GM21381 (cell line): ENCODE measurements around the gene LRRC9.
"Not testable (repeated sequence)": the region's sequence is repeated elsewhere in the genome, so short reads cannot be mapped to it uniquely, and the experiment has no call there.

ENCODE experiments used
- ATAC-seq: cut with Tn5 transposase; IDR thresholded peaks from one replicate; pipeline ENCODE4 v1.9.1; 2021; ENCODE audit warnings: mild to moderate bottlenecking, moderate library complexity; ENCODE audit not compliant: unreplicated experiment

LRRC9 gene

DNA sequence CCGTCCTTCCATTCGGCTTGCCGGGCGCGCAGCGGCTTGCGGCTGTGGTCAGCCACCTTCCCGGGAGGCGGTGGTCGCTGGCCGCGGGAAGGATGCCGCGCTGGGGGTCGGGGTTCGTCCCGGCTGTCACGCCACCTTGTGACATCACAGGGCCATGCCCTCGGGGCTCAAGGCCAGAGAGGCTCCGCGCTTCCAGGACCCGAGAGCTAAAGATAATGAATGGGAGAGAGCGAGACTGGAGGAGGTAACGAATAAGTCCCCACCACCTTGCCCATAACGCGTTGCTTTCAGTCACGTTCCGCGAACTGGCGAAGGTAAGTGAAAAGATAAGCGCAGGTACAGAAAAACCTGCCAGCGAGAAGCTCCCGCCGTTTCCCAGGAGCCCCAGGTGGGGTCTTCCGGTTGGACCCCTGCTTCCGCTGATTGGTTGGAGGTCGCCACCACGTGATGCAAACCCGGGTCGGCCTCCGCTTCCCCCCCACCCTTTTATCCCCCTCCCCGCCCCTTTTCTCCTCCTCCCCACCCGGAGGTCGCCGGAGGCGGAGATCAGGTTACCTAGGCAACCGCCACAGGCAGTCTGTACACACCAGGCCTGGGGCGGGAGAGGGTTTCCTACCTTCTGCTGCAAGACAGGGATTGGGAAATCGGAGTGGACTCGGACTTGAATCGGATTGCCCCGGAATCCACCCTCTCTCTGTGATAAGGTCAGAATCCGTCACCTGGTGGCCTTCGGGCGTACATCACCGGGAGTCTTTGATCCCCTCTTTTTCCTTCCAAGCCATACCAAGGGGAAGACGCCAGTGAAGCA lies at the start of gene LRRC9:
TSS of gene LRRC9 (plus strand) at position 575 of the 808 bp plus-strand sequence.
- ATAC-seq = no peak

DNA sequence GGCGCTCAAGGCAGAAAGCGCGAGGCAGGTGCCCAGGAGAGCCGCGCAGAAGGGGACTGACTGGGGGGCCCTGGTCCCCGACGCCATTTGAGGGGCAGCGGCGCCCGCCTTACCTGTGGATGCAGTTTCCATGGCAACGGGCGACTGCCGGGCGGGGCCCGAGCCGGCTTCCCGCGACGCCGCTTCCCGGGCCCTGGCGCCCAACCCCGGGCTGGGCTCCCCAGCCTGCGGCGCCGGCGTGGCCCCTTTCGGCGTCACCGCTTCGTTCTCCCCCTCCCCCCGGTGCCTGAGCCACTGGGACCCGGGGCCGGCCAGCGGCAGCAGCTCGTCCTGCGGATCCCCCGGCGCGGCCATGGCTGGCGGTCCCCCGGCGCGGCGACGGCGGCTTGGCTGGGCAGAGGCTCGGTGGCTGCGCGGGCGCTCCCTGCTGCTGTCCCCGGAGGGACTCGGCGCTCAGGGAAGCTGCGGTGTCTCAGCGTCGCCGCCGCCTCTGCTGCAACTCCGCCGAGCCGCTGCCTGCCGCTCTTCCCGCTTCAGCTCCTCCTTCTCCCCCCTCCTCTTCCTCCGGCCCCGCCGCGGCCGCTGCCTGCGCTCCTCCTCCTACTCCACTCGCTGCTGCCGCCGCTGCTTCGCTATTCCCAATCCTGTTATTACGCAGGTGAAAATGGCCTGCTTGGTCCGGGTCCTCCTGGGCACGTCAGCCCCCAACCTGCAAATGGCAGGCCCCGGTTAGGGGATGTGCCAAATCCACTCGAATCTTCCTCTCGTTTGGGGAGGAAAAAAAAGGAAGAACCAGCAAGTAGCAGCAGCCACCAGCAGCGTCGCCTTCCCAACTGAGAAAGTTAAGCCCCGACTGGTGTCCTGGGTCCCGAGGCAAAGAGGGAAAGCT lies 49.4 kb upstream of the LRRC9 start, which contains the start of gene RTN1:
TSS of gene RTN1 (minus strand) at position 500 of the 889 bp plus-strand sequence. CDS start at position 354, 146 bp downstream.
- ATAC-seq = peak; percentile 63

DNA sequence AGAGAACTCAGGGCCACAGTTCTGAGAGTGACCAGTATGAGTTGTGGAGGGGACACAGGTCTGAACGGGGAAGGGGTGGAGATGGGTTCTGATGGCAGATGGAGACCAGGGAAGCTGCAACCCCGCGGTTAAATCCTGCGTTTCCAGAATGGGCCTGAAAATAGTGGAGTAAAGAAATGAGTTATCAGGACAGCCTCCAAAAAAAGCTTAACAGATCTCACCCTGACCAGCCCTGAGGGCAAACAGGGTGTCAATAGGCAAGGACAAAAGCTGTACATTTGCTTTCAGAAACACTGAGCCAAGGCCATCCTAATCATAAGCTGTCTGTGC lies 48.8 kb upstream of the LRRC9 start:
- no peak for ATAC-seq

DNA sequence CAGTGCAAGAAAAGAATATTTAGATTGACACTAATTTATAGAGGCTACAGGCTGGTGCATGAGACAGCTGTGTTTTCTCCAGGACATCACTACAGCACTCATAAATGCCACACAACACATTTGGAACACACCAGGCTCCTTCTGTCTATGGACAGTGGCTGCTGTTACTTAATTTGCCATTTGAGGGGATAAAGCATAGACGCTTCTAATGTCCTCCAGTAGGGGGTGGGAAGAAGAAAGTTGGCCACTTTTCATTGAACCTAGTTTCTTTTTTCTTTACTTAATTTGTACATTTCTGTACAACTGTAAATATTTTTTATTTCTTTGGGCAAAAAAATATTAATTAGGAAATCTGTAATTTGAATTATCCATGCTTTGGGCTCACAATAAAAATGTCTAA lies 37.0 kb upstream of the LRRC9 start:
- no peak for ATAC-seq

DNA sequence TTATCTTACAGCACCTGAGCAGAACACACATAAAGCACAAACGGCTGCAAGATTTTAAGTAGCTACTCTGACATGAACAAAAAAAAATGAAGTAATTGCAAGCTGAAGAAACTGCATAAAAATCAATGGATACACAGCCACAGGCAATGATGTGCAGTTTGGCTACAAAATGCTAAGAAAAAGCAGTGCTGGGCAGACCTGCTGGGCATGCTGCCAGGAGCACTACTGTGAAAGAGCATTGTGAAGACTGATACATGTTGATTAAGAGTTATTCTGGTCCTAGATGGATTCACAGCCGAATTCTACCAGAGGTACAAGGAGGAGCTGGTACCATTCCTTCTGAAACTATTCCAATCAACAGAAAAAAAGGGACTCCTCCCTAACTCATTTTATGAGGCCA lies 29.3 kb upstream of the LRRC9 start:
- no peak for ATAC-seq

DNA sequence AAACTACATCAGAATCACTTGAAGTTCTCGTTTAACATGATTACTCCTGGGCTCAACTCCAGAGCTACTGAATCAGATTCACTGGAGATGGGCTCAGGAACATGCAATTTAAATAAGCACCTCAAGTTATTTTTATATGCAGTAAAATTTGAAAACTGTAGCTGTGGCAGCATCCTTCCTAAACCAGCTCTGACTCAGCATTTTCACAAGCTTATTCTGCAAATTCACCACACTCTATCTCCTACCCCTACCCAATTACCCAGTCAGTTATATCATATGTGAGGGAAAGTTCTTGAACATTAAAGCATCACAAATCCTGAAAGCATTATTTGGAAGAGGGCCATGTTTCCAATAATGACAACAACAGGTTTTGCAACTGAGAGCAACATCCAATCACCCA lies 24.2 kb upstream of the LRRC9 start:
- no peak for ATAC-seq

DNA sequence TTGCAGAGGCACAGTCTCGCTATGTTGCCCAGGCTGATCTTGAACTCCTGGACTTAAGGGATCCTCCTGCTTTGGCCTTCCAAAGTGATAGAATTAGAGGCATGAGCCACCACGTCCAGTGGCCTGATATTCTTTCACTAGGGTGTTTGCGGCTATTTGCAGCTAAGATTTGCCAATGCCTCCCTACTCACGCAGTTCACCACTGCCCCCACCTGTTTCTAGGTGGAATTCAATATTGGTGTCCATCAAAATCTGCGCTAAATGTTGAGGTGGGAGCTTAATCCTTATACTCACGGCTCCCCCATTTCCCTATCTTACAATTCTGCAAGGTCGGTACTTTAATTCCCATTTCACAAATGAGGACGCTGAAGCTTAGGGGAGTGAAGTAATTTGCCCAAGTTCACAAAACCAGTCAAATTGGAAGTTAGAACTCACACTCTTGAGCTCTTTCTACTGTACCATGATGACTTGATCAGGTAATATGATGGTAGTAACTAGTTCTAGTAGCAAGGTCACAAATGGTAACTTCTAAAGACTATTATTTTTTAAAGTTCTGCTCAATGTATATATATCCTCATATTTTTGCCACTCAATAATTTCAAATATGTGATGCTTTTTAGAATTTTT lies 22.1 kb upstream of the LRRC9 start:
- no peak for ATAC-seq

DNA sequence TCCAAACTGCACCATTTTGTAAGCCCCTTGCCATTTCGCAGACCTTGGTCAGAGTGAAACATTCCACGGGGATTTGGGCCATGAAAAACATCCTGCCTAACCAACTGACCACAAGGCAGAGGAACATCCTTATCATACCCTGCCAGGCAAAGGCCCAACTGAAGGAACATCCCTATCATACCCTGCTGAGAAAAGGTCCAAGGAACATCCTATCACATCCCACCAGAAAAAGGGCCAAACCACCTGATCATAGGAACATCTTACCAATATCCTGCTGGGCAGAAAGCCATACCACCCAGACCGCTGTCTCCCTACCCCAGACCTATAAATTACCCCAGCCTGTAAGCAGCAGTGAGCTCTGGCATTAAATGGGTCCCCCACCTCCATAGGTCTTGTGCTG lies 19.4 kb upstream of the LRRC9 start:
- ATAC-seq = no peak

DNA sequence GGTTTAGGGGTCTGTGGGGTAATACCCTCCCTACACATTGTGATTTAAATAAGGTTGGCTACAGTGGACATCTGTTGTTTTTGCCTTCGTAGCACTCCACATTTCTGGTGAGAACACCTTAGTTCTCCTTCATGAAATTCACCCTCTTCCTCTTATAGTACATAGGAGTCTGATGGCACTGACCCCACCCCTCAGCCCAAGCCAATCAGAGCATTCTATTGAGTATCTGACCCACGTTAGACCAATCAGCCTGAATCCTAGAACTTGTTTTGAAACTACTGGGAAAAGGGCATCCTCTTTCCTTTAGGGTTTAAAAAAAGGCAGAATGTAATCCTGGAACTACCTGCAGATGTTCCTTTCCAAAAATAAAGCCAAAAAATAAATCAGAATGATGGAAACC lies 15.8 kb upstream of the LRRC9 start:
- no peak for ATAC-seq

DNA sequence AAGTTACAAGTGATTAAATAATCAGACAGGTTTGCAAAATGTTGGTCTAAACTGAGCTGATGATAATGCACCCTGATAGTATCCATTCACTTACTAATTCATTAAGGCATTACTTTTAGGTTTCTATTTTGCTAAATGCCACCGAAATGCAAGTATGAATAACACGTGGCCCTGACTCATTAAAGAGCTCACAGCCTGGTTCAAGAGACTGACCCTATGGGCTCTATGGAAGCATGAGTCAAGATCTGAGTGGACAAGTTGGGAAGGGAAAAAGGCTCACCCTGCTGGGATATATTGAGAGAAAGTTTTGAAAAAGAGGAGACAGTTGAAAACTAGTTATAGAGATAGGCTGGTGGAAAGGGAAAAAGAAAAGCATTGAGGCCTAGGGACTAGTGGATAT lies 14.8 kb upstream of the LRRC9 start:
- no peak for ATAC-seq

DNA sequence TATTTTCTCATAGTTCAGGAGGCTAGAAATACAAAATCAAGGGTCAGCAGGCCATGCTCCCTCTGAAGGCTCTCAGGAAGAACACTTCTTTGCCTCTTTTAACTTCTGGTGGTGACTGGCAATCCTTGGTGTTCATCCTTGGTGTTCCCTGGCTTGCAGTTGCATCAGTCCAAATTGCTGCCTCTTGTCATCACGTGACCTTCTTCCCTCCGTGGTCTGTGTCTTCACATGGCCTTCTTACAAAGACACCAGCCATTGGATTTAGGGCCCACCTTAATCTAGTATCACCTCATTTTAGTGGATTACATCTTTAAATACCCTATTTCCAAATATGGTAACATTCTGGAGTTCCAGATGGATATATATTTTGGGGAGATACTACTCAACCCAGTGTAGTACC lies 7.5 kb upstream of the LRRC9 start:
- no peak for ATAC-seq

DNA sequence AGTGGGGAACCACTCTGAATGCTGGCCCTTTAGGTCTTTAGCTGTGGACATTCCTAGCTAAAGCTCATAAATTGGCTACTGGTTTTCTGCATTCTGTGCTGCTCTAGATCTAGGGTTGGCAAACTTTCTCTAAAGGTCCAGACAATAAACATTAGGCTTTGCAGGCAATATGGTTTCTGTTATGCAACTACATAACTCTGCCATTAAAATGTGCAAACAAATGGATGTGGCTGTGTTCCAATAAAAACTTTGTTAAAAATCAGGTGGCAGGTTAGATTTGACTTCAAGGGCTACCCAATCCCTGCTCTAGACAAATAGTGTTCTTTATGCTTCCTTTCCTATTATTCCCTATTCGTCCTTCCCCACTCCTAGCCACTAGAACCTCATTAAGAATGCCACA lies 6.8 kb upstream of the LRRC9 start:
- no peak for ATAC-seq

DNA sequence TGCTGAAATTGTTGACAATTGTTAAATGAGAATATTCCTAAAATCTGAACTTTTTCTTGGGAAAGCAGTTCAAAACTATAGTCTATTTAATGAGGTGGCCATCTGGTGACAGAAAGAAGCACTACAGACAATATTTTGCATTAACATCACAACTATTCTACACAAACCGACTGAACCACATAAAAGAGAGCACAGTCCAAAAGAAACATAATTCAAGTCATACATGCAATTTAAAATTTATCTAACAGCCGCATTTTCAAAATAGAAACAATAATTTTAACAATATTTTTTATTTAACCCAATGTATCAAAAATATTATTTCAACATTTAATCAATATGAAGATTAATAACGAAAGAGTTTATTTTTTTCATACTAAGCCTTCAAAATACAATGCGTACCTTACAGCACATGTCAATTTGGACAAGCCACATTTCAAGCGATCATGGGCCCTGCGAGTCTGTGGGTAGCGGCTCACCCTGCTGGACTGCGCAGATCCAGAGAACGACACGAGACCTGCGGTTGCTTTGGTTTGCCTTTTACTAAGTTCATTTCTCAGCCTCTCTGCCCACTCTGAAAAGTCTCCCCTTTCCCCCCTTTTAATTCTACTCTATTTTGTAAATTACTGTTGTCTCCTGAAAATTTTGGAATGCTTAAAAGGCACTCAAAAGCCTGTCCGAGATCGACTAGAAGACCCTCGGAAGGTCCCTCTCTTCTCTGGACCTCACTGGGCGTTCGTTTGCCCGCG lies 947 bp upstream of the LRRC9 start:
- ATAC-seq = no peak

DNA sequence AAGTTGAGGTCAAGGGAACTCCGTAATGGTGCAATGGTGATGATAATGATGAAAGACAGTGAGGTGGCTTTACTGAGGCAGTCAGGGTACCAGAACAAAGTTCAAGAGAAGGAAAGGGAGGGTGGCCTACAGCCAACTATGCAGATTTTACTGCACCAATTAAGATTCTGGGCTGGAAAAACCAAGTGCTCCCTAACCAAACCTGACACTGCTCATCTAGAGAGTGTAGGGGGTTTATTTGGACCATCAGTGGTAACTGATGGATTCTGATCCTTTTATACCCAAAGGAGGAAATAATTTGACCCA lies 387 bp downstream of the LRRC9 start:
- ATAC-seq = no peak

DNA sequence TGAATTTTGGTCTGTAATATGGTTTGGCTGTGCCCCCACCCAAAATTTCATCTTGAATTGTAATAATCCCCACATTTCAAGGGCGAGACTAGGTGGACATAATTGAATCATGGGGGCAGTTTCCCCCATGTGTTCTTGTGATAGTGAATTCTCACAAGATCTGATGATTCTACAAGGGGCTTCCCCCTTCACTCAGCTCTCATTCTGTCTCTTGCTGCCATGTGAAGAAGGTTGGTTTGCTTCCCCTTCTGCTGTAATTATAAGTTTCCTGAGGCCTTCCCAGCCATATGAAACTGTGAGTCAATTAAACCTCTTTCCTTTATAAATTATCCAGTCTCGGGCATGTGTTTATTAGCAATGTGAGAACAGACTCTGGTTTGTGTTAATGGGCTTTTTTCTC lies 5.9 kb downstream of the LRRC9 start:
- no peak for ATAC-seq

DNA sequence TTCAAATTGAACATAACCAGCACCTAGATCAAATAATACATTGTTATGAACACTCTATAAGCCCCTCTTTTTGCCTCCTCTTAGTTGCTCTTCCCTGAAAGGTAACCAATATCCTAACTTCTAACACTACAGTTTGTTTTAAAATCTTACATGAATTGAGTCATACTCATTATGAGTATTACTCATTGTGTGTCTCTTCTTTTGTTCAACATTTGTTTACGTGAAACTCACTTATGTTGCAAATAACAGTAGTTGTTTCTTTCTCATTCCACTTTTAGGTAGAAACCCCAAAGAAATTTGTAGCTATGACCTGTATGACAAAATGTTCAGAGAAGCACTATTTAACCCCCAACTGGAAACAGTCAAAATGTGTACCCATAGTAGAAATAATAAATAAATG lies 6.6 kb downstream of the LRRC9 start:
- ATAC-seq = no peak

DNA sequence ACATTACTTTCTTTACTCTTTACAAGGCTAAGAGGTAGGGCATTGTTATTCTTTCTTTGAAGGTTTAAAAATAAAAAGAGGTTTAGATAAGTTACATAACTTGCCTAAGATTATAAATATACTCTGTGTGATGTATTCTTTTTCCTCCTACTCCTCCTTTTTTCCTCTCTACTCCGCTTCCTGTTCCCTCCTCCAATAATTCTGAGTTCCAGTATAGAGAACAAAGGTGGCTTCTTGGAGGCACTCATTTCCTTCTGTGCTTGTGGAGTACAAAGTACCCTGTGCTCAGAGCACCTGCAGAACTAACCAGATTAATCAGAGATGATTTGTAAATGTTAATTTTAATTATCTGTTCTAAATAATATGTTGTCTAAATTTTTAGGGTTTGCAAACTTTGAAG lies 11.3 kb downstream of the LRRC9 start:
- no peak for ATAC-seq

DNA sequence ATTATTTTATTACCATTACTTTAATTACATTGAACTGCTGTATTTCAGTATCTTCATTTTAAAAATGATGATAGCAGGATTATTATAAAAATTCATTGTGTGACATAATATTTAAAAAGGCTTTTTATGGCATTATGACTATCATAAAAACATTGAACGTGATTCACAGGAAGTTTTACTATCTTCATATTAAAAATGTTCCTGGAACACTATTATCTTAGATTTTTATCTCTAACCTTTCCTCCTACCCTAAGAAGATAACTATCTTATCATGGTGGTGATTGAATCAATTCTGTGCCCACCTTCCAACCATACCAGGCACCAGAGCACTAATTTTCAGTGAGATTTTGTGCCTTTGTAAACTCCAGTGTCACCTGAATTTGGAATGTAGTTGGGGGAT lies 16.2 kb downstream of the LRRC9 start:
- ATAC-seq = no peak

DNA sequence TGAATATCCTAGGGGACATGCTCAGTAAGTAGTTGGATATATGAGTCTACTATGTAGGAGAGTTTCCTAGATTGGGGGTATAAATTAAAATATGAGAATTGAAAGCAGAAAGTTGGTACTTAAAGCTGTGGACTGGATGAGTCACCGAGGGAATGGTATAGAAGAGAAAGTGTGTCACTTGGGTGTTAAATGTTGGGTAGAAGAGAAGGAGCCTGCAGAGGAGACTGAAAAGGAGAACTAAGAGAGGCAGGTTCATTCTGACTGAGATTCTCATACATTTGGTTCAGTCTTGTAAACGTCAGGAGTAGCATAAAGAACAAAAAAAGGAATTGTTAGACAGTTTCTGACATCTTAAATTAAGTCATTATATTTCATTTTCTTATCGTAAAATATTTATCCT lies 19.9 kb downstream of the LRRC9 start:
- ATAC-seq = peak; percentile 78

DNA sequence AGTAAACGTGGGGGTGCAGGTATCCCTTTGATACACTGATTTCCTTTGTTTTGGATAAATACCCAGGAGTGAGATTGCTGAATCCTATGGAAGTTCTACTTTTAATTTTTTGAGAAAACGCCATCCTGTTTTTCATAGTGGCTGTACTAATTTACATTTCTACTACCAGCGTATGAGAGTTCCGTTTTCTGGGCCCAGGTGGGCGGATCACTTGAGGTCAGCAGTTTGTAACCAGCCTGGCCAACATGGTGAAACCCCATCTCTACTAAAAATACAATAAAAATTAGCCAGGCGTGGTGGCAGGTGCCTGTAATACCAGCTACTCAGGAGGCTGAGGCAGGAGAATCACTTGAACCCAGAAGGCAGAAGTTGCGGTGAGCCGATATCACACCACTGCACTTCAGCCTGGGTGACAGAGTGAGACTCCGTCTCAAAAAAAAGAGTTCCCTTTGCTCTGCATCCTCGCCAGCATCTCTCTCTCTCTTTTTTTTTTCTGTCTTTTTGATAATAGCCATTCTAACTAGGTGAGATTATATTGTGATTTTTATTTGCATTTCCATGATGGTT lies 22.4 kb downstream of the LRRC9 start:
- not testable (repeated sequence) for ATAC-seq

DNA sequence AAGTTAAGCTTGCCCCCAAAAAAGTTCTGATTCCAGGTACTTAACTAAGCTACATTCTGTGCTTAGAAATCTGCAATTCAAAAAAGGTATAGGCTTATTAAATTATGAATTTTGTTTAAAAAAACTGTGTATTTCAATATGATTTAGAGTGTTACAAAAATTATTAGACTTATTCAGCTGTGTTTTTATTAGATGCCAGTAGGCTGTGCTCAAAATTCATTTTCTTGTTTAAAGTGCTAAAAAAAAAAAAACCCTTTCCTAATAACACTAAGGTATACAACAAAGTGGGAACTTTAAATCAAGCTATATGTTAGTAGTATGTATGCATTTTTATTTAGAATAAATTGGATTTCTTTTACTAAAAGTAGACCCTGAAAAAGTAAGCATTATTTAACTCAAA lies 25.0 kb downstream of the LRRC9 start:
- no peak for ATAC-seq
